Activated CD4-positive, alpha-beta T cell treated with anti-CD3 and anti-CD28 coated beads, Interleukin-2, amount 50 U/mL, for 1 hour (primary cell): ENCODE measurements around the gene PNPLA4.

ENCODE experiments used
- DNase-seq: peaks from one replicate; pipeline ENCODE4 v3.0.0-alpha.2; 2020

The PNPLA4 gene

GRCh38 chrX:7852166-7852565, 75.0 kb downstream of the PNPLA4 start:
- DNase-seq = no peak
